ACHN (cell line): ENCODE results near the gene RSL1D1.

ENCODE experiments used
- DNase-seq: peaks from one replicate; pipeline ENCODE4 v3.0.0-alpha.2; 2015
- in situ Hi-C: cut with HindIII; loops from 2 replicates; pipeline ENCODE4 v1.10.0; 2017; ENCODE audit warnings: low sequenced_read_pairs, low pct_ligation_motif_present, low pct_unique_long_range_greater_than_20kb

Gene RSL1D1

DNA sequence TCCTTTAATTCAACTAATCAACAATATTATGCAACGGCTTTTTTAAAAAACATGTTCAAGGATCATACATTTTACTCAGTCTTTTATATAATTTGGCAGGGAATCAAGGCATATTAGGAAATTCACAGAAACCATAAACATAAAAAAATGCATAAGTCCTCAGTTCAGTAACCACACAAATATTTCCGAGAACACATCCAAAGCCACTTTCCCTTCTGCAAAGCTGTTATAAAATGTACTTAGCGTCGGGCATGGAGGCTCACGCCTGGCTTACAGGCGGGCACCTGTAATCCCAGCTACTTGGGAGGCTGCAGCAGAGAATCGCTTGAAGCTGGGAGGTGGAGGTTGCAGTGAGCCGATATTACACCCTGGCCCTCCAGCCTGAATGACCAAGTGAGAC, 44.6 kb downstream of the RSL1D1 start:
- no peak for DNase-seq
- in situ Hi-C loops, result no loop called here

DNA sequence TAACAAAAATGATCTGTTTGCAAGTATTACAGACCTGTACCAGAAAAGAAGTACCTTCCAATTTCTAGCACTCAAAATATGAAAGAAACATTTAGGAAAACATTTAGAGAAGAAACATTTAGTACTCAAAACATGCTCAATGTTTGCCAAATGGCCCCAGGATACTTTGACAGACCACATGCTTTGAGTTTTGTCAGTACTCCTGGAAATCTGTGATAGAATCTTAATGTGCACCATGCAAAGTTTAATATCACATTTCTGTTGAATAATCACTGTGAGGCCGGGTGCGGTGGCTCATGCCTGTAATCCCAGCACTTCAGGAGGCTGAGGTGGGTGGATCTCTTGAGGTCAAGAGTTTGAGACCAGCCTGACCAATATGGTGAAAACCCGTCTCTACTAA, 45.8 kb downstream of the RSL1D1 start:
- no peak for DNase-seq
- in situ Hi-C loops, result no loop called here

DNA sequence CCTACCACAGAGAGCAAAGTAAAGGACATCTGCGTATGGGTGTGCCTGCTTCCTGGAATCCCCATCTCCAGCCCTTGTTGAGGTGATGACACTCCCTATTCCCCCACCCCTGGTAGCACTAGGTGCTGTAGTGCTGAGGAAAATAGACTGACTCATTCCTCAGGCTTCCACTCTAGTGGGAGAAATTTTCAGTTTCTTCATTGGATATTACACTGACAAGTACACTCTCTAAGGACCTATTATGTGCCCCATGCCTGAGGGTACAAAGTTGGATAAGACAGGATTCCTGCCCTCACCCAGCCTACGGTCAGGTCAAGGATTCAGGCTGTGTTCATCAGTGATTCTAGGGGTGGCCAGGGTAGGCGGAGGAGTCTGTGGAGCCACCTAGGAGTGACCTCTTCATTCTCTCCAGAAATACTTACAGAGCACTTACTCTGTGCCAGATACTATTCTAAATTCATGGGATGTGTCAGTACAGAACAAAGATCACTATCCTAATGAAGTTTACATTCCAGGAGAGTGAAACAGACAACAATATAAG, 49.8 kb downstream of the RSL1D1 start:
- DNase-seq, result no peak
- in situ Hi-C loops, result no loop called here

DNA sequence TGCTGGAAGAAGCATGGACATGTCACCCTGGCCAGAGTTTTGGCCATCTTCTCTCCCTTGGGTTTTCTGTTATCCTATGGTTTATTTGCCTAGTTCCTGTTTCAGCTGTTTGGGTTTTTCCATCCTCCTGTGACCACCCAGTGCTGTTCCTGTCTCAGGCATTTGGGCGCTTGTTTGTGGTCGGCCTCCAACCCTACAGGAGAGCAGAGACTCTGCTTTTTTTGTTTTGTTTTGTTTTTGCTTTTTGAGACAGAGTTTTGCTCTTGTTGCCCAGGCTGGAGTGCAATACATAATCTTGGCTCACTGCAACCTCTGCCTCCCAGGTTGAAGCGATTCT, 51.0 kb downstream of the RSL1D1 start:
- DNase-seq, result no peak
- in situ Hi-C loops, result no loop called here

DNA sequence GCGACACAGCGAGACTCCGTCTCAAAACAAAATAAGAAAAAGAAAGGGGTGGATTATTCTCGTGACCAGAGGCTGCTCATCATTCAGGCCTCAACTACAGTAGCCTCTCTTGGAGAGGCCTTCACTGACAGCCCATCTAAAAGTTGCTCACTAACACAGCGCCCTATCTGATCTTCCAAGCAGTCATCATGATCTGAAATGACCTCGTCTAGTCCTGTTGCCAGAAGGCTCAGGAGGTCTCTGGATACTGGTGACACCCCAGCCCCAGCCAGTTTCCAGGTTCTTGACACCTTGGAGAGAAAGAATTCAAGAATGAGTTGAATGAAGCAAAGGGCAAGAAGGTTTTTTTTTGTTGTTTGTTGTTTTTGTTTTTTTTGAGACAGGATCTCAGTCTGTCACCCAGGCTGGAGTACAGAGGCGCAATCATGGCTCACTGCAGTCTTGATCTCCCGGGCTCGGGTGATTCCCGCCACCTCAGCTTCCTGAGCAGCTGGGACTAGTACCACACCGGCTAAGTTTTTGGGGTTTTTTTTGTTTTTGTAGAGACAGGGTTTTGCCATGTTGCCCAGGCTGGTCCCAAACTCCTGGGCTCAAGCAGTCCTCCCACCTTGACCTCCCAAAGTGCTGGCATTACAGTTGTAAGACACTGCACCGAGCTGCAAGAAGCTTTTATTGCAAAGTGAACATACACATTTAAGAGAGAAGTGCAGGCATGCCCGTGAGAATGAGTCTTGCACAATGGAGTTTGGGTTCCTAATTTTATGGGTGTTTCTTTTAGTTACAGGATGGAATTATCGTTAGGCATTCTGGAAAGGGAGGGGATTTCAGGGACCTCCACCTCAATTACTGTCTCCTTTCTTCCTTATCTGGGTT, 51.6 kb downstream of the RSL1D1 start:
- in situ Hi-C loops, result no loop called here
- no peak for DNase-seq

DNA sequence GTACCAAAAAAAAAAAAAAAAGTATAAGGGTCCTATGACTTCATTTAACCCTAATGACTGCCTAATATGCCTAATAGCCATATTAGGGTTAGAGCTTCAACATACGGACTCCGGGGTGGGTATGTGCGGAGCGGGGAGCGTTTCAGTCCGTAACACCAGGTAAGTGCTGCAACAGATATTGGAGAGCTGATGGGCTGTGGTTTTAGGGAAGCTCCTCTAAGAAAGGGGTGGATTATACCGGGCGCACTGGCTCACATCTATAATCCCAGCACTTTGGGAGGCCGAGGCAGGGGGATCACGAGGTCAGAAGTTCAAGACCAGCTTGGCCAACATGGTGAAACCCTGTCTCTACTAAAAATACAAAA, 52.3 kb downstream of the RSL1D1 start:
- DNase-seq, result no peak
- in situ Hi-C loops, result no loop called here

DNA sequence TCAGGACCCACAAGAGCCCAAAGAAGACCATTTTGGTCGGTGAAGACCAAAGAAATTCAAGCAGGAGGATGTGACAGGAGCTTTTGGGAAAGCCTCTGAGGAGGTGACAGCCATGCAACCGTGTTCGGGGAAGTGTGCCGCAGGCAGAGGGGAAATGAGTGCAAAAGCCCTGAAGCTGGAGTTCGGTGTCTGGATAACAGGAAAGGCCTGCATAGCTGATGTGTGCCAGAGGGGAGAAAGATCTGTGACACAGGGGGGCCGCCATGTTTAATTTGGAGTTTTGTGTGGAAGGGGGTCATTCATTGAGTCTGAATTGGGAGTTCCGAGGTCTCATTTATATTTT, 53.4 kb downstream of the RSL1D1 start:
- in situ Hi-C loops, result no loop called here
- DNase-seq, result peak; percentile 27

DNA sequence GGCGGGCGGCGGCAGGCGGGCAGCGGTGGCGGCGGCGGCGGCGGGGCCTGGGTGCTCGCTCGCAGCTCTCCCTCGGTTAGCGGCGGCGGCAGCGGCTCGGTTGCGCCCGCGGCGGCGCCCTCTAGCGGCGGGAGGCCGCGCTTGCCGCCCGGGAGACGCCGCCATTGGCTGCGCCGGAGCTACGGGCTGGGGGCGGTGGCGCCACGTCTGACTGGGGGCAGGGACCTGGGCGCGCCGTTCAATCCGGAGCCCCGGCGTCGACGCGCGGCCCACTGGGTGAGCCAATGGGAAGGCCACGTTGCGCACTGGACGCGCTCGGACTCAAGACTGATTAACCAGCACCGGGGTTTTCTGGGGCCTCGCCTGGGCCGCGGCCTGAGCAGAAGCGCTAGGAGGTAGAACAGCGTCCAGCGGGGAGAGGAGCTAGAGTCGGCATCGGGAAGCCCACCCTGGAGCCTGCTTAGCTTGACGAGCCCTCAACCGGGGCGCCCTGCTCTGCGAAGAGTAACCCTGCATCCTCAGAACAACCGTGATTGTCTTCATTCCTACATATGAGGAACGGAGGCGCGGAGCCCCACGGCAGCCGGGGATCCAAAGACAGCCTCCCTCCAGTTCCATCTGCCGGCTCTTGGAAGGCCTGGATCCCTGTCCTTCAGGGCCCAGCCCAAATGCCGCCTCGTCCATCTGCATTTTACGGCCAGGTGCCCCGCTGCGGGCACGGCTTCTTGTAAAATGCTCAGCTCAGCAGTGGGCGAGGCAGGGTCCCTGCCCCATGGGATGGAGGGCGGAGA, 54.0 kb downstream of the RSL1D1 start, which contains the start of gene ZC3H7A:
Gene ZC3H7A, minus strand, starts transcription at position 93 of the 791 bp plus-strand sequence. CDS start 14,904 bp downstream, outside the sequence.
- peak; percentile 99 for DNase-seq
- in situ Hi-C loops, result no loop called here

DNA sequence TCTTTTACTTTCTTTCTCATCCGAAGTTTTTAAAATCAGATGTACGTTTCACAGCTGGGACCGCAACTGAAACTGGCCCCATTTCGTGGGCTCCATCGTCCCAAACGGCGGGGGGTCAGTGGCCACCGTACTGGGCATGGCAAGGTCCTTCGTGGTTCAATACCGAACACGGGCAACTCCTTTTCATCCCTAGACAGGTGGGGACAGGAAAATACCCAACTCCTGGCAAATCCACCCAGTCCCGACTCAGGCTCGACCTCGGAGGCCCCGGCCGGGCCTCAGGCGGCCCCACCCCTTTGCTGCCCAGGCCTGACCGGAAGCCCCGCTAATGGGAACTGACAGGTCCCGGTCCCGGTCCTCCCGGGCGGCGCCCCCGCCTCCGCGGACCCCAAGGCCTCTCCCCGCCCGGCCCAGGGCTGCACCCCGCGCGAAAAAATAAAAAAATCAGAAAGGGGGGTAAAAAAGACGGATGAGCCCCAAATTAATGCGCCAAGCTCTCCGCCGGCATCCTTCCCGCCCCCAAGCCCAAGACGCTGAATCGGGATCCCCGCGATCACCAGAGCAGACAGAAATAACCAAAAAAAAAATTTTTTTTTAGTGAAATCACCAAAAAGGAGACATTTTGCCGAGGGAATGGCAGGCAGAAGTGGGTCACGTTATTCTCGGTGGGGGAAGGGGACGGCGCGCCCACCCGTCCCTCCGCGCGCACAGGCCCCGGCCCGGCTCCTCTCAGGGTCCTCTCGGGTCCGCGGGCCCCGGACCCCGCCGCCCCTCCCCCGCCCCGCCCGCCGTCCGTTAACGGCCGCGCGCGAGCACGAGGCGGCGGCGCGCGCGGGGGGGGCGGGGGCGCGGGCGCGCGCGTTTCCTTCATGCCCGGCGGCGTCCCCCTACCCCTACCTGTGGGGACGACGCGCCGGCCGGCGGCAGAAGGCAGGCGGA, 54.8 kb downstream of the RSL1D1 start:
- in situ Hi-C loops, result no loop called here
- DNase-seq, result peak; percentile 69

DNA sequence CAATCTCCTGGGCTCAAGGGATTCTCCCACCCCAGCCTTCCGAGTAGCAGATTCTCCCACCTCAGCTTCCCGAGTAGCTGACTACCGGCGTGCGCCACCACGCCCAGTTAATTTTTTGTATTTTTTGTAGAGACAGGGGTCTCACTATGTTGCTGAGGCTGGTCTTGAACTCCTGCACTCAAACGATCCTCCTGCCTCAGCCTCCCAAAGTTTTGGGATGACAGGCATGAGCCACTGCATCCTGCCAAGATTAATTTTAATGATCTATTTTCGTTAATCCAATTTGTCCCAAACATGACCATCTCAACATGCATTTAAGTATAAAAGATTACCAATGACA, 55.5 kb downstream of the RSL1D1 start:
- in situ Hi-C loops, result no loop called here
- DNase-seq, result no peak

DNA sequence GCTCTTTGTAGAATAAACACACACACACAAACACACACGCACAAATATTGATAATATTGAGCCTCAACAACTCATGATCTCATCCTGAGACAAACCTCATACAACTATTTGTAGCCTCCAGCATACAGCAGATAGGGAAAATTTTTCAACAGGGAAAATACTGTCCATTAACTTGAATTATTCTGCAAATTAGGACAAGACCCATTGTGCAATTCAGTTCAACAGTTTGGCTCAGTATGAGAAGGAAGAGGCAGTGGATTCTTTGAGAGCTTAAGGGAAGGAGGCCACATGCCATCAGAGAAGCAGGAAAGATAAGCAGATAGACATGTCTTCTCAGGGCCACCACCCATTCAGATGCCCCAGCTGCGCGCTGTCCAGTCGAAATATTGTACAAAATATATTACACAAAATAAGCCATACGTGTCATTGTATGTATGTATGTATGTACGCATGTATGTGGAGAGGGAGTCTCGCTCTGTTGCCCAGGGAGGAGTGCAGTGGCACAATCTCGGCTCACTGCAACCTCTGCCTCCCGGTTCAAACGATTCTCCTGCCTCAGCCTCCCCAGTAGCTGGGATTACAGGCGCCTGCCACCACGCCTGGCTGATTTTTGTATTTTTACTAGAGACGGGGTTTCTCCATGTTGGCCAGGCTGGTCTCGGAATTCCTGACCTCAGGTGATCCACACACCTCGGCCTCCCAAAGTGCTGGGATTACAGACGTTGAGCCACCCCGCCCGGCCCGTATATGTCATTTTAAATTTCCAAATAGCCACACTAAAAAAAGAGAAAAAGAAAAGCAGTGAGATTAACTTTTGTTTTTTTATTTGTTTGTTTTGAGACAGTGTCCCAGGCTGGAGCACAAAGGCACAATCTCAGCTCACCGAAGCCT, 56.1 kb downstream of the RSL1D1 start:
- in situ Hi-C loops, result no loop called here
- DNase-seq, result no peak

DNA sequence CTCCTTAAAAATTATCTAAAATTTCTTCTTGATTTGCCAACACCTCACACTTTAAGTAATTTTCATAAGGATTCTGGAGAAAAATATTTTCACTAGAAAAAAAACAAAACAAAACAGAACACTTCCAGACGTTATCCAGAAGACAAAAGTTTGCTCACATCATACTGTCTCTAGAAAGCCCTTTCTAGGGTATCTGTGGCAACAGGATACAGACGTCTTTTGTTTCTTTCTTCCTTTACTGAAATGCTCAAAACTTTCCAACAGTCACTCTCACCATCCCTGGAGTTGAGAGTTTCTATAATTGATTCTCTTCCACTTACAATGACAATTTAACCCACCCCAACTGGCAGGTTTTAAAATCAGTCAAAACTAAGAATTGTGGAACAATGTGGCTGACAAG, 56.9 kb downstream of the RSL1D1 start:
- no peak for DNase-seq
- in situ Hi-C loops, result no loop called here

DNA sequence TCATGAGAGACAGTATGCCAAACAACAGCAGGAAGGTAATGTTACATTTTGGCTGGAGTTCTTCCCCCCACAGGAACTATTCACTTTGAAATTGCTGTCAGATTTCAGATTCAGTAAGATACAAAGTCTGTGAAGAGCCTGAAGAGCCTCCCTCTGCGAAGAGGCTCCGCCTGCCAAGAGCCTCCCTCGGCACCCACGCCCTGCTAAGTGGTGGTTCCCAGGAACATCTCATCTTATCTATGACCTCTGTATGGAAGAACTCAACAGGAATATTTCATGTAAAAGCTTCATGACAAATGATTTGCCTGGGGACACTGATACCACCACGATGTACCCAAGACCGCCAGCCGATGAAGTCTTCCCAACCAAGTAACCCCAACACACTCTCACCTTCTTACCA, 57.5 kb downstream of the RSL1D1 start:
- in situ Hi-C loops, result no loop called here
- DNase-seq, result no peak

DNA sequence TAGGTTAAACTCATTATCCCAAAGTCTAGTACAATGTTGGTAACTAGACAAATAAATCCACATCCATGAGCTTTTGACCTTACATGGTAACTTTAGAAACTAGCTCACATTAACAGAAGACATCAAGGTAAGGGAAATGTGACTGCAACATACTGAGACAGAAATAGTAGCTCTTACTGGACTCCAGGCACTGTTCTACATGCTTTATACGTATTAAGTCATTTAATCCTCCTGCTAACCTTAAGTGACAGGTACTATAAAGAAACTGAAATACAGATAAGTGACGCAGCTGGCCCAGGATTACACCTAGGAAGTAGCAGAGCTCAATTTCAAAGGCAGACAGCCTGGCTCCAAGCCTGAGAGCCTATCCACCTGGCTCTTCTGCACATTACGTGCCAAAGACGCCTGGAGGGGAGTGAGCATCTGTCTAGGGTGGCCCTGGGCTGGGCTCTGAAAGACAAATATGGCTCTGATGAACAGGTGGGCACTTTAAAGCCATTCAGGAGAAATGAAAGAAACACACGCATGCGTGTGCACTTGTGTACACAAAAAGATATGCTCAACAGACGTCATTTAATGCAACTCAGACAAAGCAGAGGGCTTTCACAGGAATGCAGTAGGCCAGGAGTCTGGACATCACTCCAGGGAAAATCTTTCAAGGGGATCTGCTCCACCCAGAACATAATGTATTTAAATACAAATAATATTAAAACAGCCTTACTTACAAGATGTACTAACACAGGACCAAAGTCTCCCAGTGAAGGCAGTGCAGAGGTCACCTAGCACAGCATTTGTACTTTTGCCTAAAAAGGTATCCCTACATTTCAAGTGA, 58.7 kb downstream of the RSL1D1 start:
- no peak for DNase-seq
- in situ Hi-C loops, result no loop called here

DNA sequence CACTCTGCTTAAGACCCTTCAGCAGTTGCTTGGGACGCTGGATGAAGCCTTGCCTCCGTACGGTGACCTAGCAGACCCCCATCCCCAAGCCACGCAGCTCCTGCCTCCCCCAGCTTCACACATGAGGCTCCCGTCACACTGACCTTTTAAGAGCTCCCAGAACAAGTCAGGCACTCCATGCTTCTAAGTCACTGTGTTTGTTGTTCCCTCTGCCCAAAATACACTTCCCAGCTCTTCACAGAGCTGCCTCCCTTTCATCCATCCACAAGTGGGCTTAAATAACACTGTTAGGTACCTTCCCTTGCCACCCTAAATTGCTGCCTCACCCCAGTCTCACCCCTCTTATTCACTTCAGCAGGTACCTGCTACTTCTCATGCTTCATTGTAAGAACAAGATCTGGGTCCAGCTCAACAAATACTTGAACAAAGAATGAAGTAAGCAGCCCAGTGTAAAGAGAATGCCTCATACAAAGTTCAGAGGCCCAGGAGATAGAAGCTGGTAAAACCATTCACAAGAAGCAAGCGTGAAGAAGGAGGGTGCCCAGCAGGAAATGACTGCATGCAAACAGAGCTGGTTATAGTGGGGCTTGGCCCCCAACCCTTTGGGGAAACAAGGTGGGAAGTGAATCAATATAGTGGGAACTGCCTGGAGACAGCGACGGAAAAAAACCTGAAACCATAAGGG, 60.1 kb downstream of the RSL1D1 start:
- in situ Hi-C loops, result no loop called here
- DNase-seq, result no peak

DNA sequence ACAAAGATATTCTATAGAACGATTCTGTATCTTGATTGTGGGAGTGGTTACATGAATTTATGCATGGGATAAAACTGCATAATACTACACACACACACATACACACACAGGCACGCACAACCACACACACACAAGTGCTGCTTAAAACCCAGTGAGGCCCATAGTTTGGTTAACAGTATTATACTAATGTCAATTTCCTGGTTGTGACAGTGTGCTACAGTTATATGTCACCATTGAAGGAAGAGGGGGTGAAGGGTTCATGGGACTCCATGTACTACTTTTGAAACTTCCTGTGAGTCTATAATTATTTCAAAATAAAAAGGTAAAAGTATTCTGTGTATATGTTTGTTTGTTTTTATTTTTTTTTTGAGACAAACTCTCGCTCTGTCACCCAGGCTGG, 62.4 kb downstream of the RSL1D1 start:
- DNase-seq, result no peak
- in situ Hi-C loops, result no loop called here
